COLO668 (cell line): Measurements from ENCODE around the gene NOL4L.
A peak's percentile ranks its signal among the peaks of the same experiment; 100 is the strongest.
"Not testable (repeated sequence)": the region's sequence is repeated elsewhere in the genome, so short reads cannot be mapped to it uniquely, and the experiment has no call there.

Experiments
- DNase-seq: peaks from one replicate; lab custom pipeline; 2025; ENCODE audit not compliant: unreplicated experiment; lab: John Stamatoyannopoulos, UW

The NOL4L gene

GRCh38 chr20:32476684-32477593, 108.2 kb downstream of the NOL4L start:
- DNase-seq: no peak

GRCh38 chr20:32474967-32475811, 109.9 kb downstream of the NOL4L start:
- DNase-seq: peak; percentile 36

- DNase-seq: no peak
Measured at GRCh38 chr20:32474717-32474966, 110.5 kb downstream of the NOL4L start.

- DNase-seq: no peak
Measured at GRCh38 chr20:32474009-32474716, 111.0 kb downstream of the NOL4L start.

GRCh38 chr20:32473231-32474008, 111.7 kb downstream of the NOL4L start:
- DNase-seq: no peak

GRCh38 chr20:32472581-32473207, 112.4 kb downstream of the NOL4L start:
- DNase-seq: no peak

- DNase-seq: no peak
Measured at GRCh38 chr20:32470940-32471339, 114.2 kb downstream of the NOL4L start.

GRCh38 chr20:32470025-32470861, 114.9 kb downstream of the NOL4L start:
- peak; percentile 46 for DNase-seq

- no peak for DNase-seq
Measured at GRCh38 chr20:32468860-32469259, 116.3 kb downstream of the NOL4L start.

GRCh38 chr20:32468313-32468640, 116.9 kb downstream of the NOL4L start:
- DNase-seq: no peak

GRCh38 chr20:32467506-32468312, 117.4 kb downstream of the NOL4L start:
- no peak for DNase-seq

GRCh38 chr20:32466739-32467505, 118.2 kb downstream of the NOL4L start:
- DNase-seq: no peak

GRCh38 chr20:32465901-32466675, 119.0 kb downstream of the NOL4L start:
- not testable (repeated sequence) for DNase-seq

GRCh38 chr20:32465092-32465900, 119.8 kb downstream of the NOL4L start:
- peak; percentile 34 for DNase-seq

GRCh38 chr20:32464401-32465091, 120.6 kb downstream of the NOL4L start:
- DNase-seq: no peak
